Effector memory CD8-positive, alpha-beta T cell (primary cell): ENCODE results near the gene SLC9A9.

ENCODE experiments used
- ATAC-seq: fragments of 150-1000 bp; cut with Tn5 transposase; replicated peaks from 2 replicates; pipeline ENCODE4 v1.10.0; 2021; ENCODE audit warnings: mild to moderate bottlenecking, moderate library complexity
- DNase-seq, 3 experiments: peaks; one replicate each; pipeline ENCODE4 v3.0.0; 2021
- H3K27ac Mint-ChIP-seq, 2 donors: one replicate each; pipeline ENCODE4 v1.8.0; 2022; ENCODE audit warnings: mild to moderate bottlenecking in 2 of 2, mixed read lengths in 2 of 2, moderate library complexity in 2 of 2
- H3K27me3 Mint-ChIP-seq, 2 donors: one replicate each; pipeline ENCODE4 v1.8.0; 2022; ENCODE audit warnings: mixed read lengths in 2 of 2
- H3K36me3 Mint-ChIP-seq: one replicate; pipeline ENCODE4 v1.8.0; 2022; ENCODE audit warnings: mild to moderate bottlenecking, moderate library complexity, mixed read lengths; ENCODE audit not compliant: insufficient read depth
- H3K4me1 Mint-ChIP-seq, 2 donors: one replicate each; pipeline ENCODE4 v1.8.0; 2022; ENCODE audit warnings: low read depth in 2 of 2, mixed read lengths in 2 of 2
- H3K4me3 Mint-ChIP-seq, 2 donors: one replicate each; pipeline ENCODE4 v1.8.0; 2022; ENCODE audit warnings: mild to moderate bottlenecking in 2 of 2, mixed read lengths in 2 of 2, moderate library complexity in 2 of 2
- H3K9me3 Mint-ChIP-seq, 2 donors: one replicate each; pipeline ENCODE4 v1.8.0; 2022; ENCODE audit warnings: mixed read lengths in 2 of 2

SLC9A9 gene

DNA sequence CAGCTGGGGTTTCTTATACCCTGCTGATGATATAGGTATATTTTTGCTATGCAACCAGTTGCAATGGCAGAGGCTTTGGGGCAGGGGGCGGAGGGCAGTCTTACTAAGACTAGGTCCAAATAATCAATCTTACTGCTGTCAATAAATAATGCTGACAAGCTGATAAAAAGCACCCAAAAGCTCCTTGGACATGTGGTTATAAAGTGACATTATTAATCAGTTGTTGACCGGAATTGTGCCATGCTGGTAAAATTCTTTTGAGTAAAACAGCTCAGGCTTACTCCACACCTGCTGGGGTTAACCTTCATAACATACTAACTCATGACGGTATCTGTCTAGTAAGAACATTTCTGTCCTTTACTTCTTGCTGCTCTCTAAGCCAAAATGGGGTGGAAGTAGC is 626.8 kb downstream of the SLC9A9 start:
- Mint-ChIP-seq H3K9me3 (no peaks in the 10 kb centered on the region), H3K27ac (no peak overlapping the region), H3K4me3 (no peak overlapping the region), H3K4me1 (peaks cover 0 to 4% of the 10 kb centered on the region in 2 donors), H3K36me3 (no peaks in the 10 kb centered on the region), H3K27me3 (peaks cover 0 to 5% of the 10 kb centered on the region in 2 donors)
- DNase-seq (no peak), ATAC-seq (no peak)

GRCh38 chr3:143220741-143221140 is 627.5 kb downstream of the SLC9A9 start:
- Mint-ChIP-seq H3K27ac (no peak overlapping the region), H3K27me3 (peaks cover 0 to 6% of the 10 kb centered on the region in 2 donors), H3K4me1 (peaks cover 0 to 5% of the 10 kb centered on the region in 2 donors), H3K9me3 (no peaks in the 10 kb centered on the region), H3K4me3 (no peak overlapping the region), H3K36me3 (no peaks in the 10 kb centered on the region)
- no peak for DNase-seq
- ATAC-seq = no peak

- Mint-ChIP-seq H3K36me3 (no peaks in the 10 kb centered on the region), H3K27ac (no peak overlapping the region), H3K4me3 (no peak overlapping the region), H3K4me1 (peaks cover 0 to 5% of the 10 kb centered on the region in 2 donors), H3K27me3 (peaks cover 0 to 6% of the 10 kb centered on the region in 2 donors), H3K9me3 (no peaks in the 10 kb centered on the region)
- ATAC-seq (no peak), DNase-seq (no peak)
These were observed 630.0 kb downstream of the SLC9A9 start for GRCh38 chr3:143218166-143218835.

DNA sequence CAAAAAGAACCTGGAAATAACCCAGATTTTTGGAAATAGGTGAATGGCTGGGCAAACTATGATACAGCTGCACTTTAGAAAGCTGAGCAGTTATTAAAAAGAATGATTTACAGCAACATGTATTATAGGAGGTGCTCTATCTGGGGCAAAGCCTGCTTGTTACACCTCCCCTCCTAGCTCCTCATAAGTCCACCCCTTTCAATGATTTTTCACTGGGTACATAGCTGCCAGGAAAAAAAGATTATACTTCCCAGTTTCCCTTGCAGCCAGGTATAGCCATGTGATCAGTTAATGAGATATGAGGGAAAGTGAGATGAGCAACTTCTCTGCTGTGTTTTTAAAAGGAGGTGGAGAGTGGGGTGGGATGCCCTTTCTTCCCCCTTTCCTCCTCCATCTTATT is 631.0 kb downstream of the SLC9A9 start:
- no peak for DNase-seq
- Mint-ChIP-seq H3K4me3 (no peak overlapping the region), H3K27ac (peak overlapping the region in 1 of 2 donors; percentile 53), H3K36me3 (no peaks in the 10 kb centered on the region), H3K9me3 (no peaks in the 10 kb centered on the region), H3K27me3 (peaks cover 4 to 6% of the 10 kb centered on the region in 2 donors), H3K4me1 (peaks cover 0 to 5% of the 10 kb centered on the region in 2 donors)
- ATAC-seq = no peak

DNA sequence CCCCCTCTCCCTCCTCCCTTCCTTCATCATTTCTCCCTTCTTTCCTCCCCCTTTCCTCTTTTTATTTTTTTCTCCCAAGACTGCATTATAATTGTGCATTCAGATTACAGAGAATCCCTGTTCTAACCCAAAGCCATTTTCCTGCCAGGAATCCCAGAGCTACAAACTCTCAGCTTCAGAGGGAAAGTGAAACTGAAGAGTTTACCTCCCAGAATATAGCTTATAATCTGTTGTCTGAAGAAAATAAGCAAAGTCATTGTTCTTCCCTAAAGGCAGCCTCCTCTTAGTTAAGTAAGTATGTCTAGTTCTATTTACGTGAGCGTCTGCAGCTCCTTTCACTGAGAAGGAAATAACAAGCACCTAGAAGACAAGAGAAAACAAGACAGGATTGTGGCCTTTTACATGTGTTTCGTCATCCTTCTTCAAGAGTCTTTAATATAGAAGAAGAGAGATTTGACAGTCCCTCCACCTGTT is 631.5 kb downstream of the SLC9A9 start:
- H3K4me3 Mint-ChIP-seq = no peak overlapping the region
- H3K27ac Mint-ChIP-seq = peak overlapping the region in 1 of 2 donors; percentile 53
- no peaks in the 10 kb centered on the region for H3K36me3 Mint-ChIP-seq
- H3K9me3 Mint-ChIP-seq = no peaks in the 10 kb centered on the region
- H3K27me3 Mint-ChIP-seq = peaks cover 6 to 10% of the 10 kb centered on the region in 2 donors
- H3K4me1 Mint-ChIP-seq = peaks cover 0 to 5% of the 10 kb centered on the region in 2 donors
- DNase-seq (no peak), ATAC-seq (no peak)
